DMS53 treated with DMSO at 0.1 percent for 48 hours (cell line): Measurements from ENCODE around the gene MGAT3.

Experiments
- DNase-seq: peaks from one replicate; lab custom pipeline; 2025; ENCODE audit not compliant: unreplicated experiment; lab: John Stamatoyannopoulos, UW

MGAT3 gene

GRCh38 chr22:39449708-39450107 lies 7.1 kb upstream of the MGAT3 start:
- DNase-seq, result no peak

DNA sequence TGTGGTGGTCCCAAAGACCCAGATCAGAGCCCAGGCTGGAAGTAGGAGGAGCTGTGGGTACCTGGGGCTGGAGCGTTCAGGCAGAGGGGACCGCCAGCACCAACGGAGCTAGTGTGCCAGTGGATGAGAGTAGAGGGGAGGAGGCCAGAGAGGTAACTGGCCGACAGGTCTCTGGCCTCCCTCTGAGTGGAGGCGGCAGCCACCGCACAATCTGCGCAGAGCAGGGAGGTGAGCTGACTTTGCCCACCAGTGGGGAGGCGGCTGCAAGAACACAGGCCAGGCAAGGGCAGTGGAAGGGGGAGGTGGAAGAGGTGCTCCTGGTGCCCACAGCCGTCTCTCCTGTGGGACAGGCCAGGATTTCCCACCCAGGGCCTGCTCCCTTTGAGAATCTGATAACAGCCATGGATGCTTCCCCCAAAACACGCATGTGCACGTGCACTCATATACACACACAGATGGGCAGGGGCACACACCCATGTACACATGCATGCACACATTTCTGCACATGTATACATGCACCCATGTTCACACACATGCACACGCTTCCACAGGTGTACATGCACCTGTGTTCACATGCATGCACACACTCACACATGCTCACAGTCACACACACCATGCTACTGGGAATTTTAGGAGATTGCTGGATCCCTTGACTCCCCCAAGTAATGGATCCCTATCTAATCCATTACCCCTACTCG lies 6.4 kb upstream of the MGAT3 start:
- no peak for DNase-seq

- no peak for DNase-seq
Observed at GRCh38 chr22:39452740-39453040, 4.1 kb upstream of the MGAT3 start.

DNA sequence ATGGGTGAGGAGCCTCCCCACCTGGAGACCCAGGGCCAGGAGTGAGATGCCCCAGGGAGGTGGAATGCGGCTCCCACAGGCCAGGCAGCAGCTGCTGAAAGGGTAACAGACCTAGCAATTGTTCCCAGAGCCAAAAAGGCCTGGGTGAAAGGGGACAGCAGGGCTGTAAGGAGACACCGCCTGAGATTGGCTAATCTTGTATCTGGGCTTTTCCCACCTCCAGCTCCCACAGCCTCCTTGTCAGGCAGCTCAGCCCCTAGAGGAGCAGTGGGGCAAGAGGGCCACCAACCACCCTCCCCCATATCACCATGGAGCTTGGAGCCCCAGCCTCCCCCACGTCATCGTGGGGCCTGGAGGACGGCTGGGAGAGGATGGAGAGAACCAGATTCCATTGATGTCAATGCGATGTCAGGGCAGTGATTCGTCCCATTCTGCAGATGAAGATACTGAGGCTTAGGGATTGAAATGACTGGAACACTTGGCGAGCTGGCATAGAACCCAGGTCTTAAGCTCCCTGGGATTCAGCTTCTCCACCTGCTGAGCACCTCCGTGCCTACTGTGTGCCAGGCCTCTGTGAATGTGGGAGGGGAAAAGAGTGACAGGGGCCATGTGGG lies 2.9 kb upstream of the MGAT3 start:
- DNase-seq, result no peak

DNA sequence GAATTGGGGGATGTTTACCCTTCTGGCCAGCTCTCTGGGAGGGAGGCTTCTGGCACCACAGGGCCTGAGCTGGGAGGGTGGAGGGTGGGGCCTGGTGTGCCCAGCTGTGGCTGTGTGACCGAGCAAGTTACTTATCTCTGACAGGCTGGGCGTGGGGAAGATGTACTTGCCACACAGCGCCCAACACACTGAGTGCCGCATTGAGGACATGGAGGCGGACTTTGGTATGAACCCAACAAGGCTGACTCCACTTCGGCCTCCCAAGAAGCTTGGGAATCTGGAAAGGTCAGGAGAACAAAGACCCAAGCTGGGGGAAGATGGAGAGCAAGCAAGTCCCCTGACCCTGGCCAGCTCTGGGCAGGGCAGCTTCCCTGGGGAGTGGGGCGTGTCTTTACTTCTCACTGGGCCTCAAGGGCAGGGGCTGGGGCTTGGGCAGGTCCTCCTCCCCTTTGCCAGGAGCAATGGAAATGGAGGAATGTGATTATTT lies 2.4 kb upstream of the MGAT3 start:
- DNase-seq, result no peak

- DNase-seq, result no peak
Observed at GRCh38 chr22:39457198-39457555, 365 bp downstream of the MGAT3 start.

GRCh38 chr22:39457556-39458443 lies 988 bp downstream of the MGAT3 start:
- no peak for DNase-seq

- DNase-seq, result no peak
Observed at GRCh38 chr22:39458444-39459083, 1.8 kb downstream of the MGAT3 start.

- DNase-seq, result no peak
Observed at GRCh38 chr22:39459681-39460080, 2.9 kb downstream of the MGAT3 start.

DNA sequence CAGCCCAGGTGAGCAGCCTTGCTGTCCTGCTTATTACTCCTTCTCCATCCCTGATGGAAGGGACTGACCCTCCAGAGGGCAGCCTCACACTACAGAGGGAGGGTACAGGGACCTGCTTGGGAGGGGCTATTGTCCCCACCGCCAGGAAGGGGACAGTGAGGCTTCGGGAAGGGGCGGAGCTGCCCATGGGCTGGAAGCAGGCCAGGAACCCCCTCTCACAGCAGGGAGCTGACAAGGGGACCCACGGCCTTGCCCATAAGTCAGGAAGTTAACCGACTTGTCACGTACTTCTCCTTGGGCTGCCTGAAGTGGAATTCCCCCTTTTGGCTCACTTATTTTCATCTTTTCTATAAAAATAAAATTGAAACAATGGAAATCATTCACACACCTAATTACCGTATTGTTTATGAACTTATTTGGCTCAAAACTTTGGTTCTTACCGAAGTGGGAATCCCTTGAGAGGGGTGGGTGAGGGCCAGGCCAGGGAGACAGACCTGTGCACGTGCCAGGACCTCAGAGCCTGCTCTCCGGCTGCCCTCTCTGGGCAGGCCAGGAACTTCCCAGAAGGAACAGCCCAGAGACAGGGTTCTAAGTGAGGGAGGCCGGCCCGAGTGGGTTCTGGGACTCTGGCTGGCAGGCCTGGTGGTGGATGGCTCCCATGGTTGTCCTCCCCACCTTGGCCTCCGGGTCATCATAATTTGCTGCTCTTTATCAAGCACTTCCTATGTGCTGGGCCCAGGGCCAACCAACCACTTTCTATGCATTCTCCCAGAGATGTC lies 5.8 kb downstream of the MGAT3 start:
- DNase-seq, result no peak

DNA sequence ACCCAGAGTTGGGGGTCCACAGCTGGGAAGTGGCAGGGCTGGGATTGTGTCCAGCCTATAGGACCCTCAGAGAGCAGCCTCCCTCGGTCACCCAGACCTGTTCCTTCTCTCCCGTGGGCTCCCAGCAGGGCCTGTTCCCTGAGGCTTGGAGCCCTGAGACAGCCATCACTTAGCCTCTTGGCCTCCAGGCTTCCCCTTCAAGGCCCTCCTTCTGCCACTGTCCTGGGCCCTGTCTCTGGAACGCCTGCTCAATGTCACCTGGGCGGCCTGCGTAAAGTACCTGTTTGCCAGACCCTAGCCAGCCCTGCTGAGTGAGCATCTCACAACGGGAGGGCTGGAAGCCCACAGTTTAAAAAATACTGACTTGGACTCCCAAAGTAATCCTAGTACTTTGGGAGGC lies 6.5 kb downstream of the MGAT3 start:
- no peak for DNase-seq

DNA sequence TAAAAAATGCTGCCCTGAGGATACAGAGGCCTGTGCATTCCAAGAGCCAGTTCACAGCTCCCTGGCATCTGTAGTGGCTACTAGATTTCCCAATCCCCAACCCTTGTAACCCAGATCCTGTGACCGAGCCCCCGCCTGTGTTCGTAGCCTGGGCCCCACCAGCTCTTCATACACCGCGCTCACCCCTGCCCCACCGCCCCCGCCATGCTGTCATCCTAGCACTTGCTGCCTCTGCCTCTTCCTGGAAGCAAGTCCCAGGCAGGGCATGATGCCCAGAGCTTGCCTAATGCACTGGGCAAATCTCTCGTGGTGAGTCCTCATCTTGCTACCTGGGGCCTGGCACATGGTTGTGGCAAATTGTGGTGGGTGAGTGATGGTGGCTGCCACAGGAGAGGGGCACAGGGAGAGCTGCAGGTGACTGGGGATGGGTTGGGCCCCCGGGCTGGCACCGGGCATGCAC lies 7.1 kb downstream of the MGAT3 start:
- no peak for DNase-seq

DNA sequence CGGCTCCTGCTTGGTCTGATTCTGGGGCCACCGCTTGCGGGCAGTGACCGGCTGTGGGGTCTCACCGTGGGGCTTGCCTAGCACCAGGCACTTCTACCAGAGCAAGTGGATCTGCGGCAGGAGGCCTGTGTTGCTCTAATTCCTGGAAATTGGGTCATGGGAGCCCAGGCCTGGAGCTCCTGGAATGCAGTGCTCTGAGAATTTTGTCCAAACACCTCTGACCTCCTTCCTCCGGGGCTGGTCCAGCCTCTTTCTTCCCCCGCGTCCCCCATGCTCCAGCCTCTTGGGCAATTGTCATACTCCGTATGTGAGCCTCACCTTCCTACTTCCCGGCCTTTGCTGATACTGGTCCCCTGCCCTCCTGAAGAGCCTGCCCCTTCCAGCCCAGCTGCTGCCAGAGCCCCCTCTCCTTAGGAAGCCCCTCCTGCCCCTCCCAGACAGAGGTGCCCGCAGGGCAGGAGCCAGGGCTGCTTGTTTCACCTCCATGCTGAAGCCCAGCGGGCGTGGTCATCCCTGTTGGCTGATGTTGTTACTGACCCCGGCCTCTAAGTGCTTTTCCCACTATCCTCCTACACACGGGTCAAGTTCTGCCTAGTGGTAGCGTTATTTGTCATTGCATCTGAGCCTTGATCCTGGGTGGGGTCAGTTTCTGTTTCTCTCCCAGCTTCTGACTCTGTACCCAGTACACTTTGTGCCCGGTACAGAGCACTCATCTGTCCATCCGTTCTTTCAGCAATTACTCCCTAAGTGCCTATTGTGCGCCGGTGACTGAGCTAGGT lies 9.6 kb downstream of the MGAT3 start:
- no peak for DNase-seq

- DNase-seq, result no peak
Observed at GRCh38 chr22:39467390-39467895, 10.6 kb downstream of the MGAT3 start.

DNA sequence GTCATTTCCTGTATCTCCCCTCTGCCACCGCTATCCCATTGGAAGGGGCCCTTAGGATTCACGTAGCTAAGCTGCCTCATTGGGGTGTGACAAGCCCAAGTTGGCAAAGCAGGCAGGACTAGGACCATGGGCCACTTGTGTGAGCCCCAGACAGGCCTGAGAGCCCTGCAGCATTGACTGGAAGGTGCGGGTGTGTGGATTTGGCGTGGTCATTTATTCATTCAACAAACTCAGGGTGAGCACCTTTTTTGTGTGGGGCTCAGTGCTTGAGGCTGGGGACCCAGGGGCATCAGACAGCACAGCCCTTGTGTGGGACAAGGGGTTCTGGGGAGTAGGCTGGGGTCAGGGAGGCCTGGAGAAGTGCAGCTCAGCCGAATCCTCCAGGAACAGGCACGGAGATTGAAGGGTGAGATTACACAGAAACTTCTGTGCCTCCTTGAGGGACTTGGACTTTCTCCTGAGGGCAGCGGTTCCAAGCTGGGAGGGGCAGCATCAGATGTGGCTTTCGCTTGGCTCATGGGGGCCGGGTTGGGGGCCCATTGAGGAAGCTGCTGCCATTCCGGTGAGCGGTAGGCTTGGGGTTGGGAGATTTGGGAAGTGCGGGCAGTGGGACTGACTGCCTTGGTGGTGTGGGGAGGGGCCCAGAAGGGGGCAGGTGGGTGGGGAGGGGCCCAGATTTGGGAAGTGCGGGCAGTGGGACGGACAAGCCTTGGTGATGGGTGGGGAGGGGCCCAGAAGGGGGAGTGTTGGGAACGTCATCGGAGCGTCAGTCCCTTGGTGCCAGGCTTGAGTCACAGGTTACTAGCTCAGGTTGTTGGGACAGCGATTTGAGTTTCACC lies 11.9 kb downstream of the MGAT3 start:
- no peak for DNase-seq

DNA sequence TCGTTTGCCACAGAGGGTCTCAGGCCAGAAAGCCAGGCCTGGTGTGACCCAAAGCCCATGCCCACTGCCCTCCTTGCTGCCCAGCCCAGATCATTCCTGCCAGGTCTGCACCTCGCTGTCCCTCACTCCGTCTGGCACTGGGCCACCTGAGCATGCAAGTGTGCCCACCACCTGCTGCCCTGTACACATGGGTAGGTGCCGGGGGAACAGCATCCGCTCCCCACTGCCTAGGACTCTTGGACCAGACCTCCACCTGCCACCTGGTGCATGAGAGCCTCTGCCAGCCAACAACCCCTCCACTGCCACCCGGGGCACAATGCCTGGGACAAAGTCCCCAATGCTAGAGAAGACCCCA lies 12.5 kb downstream of the MGAT3 start:
- DNase-seq, result no peak

DNA sequence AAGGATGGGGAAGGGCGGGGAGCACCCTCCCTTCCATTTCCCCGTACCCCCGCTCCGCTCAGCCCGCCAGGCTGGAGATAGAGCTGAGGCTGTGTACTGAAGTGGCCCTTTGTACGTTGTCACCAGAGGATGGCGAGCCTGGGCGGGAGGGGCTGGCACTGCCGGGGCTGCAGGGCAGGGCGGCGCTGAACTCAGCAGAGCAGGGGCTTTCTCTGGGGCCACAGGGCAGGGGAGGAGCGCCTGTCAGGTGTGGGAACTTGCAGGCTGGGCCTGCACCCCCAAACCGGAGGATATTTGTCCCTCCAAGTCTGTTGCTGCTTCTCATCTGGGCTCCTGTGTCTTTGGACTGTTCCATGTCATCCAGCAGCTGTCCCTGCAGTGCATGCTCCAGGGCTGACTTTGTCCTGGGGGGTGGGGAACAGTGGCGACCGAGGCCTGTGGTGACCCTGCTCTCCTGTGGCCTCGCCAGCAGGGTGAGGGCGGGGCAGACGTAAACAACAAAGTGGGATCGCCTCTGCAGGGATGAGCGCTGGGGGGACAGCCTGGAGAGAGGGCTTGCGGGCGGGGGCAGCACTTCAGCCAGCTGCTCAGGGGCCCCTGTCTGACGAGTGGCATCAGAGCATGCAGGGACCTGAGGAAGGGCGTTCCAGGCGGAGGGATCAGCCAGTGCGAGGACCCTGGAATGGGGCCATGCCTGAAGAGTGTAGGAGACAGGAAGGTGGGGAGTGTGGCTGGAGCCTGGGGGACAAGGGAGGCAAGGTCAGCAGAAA lies 13.1 kb downstream of the MGAT3 start:
- peak; percentile 8 for DNase-seq
